ENCODE measurements around the gene NR3C1.
A peak's percentile ranks its signal among the peaks of the same experiment; 100 is the strongest.
"Not testable (repeated sequence)": the region's sequence is repeated elsewhere in the genome, so short reads cannot be mapped to it uniquely, and the experiment has no call there.

The NR3C1 gene

DNA sequence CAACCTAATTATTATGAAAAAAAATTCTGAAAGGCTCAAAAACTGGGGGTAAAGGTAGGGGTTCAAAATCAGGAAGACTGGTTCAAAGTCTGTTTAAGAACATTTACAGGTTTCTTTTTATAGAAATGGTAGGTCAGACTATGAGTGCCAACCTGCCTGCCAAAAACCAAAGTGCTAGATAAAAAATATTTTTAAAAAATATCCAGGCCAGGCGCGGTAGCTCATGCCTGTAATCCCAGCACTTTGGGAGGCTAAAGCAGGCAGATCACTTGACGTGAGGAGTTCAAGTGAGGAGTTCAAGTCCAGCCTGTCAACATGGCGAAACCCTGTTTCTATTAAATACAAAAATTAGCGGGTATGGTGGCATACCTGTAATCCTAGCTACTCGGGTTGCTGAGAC is 67.0 kb downstream of the NR3C1 start:
- DNase-seq (ENCODE audit: low spot score), result no peak

DNA sequence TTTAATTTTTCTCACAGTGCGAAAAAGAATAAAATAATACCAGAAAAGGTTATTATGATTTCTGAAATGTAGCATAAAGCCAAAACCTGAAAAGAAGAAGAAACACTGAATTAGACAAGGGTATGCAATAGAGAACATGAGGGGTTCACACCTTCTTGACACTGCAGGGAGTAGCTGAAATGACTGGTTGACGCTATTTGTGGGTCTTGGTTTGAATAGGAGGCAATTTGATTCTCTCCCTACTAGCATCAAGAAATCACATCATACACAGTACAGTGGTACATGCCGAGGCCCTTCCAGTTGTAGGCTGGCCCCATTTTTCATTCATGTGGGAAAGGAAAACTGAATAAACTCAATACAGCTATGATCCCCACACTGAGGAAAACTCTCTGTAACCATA is 68.6 kb downstream of the NR3C1 start:
- DNase-seq (ENCODE audit: low spot score), result no peak

DNA sequence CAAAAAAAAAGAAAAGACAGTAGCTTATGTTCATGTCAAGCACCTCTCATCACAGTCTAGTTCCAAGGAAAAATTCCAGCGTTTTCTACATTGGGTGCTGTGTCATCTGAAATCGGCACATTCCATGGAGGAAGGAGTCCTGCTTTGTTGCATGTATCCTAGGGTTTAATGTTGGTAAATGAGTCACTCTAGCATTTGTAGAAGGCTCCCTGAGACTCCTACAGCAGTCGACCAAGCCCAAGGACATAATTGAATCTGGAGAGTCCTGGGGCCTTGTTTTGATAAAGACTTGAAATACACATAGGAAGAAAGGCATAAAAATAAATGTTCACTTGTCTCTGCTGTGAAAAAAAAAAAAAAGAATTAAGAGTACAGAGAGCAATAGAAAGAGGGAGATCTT is 69.1 kb downstream of the NR3C1 start:
- not testable (repeated sequence) for DNase-seq (ENCODE audit: low spot score)

DNA sequence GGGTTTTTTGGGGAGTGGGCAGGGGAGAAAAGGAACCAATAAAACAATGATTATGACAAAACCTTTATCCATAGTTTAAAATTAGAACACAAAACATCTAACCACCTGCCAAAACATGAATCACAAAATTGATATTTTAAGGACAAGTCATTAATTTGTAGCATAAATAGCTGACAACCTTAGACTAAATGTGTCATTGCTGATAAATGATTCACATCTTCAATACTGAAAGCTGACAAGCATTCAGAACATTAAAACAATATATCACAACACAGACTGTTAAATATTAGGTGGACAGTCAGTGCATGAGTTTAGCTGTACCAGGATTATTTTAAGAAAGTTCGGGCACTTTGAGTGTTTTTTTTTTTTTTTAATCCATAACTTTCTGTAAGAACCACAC is 71.5 kb downstream of the NR3C1 start:
- DNase-seq (ENCODE audit: low spot score), result no peak

DNA sequence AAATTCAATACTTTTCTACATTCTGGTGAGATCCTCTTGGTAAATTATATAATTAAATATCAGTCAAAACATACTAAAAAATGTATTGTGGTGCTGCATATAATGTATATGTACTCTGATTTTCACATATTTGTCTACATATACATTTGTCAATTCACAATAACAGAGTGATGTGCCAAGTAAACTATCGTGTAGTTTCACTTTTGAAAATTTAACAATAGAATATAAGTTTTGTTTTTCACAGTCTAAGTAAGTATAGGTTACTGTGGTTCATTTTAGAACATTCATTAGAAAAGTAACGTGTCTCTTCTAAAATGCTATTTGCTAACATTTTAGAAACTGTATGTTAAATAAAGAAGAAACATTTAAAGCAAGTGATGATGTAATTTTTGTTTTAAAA is 73.6 kb downstream of the NR3C1 start:
- no peak for DNase-seq (ENCODE audit: low spot score)

DNA sequence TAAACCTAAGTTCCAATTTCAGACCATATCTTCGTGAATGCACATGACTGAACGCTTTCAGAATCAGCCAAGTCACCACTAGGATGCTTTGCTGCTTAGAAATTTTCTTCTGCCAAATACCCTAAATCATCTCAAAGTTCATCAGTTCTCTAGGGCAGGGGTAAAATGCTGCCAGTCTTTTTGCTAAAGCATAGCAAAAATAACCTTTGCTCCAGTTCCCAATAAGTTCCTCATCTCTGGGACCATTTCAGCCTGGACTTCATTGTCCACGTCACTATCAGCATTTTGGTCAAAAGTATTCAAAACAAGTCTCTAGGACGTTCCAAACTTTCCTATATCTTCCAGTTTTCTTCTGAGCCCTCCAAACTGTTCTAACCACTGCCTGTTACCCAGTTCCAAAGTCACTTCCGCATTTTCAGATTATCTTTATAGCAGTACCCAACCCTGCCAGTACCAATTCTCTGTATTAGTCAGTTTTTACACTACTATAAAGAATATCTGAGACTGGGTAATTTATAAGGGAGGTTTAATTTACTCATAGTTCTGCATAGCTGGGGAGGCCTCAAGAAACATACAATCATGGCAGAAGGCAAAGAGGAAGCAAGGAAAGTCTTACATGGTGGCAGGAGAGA is 74.8 kb downstream of the NR3C1 start:
- no peak for DNase-seq (ENCODE audit: low spot score)

DNA sequence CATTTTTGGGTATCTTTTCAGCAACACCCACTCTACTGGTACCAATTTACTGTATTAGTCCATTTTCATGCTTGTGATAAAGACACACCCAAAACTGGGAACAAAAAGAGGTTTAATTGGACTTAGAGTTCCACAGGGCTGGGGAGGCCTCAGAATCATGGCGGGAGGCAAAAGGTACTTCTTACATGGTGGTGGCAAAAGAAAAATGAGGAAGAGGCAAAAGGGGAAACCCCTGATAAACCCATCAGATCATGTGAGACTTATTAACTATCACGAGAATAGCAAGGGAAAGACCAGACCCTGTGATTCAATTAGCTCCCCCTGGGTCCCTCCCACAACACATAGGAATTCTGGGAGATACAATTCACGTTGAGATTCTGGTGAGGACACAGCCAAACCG is 78.4 kb downstream of the NR3C1 start:
- DNase-seq (ENCODE audit: low spot score), result not testable (repeated sequence)

DNA sequence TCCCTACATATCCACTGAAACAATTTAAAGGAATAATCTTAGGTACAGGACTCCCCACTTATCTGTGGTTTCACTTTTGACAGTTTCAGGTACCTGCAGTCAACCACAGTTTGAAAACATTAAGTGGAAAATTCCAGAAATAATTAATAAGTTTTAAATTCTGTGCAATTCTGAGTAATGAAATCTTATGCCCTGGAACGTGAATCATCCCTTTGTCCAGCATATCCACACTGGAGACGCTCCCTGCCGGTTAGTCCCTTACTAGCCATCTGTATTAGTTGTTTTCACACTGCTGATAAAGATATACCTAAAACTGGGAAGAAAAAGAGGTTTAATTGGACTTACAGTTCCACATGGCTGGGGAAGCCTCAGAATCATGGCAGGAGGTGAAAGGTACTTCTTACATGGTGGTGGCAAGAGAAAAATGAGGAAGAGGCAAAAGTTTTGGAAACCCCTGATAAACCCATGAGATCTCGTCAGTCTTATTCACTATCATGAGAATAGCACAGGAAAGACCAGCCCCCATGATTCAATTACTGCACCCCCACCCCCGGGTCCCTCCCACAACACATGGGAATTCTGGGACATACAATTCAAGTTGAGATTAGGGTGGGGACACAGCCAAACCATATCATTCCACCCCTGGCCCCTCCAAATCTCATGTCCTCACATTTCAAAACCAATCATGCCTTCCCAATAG is 80.4 kb downstream of the NR3C1 start:
- DNase-seq (ENCODE audit: low spot score), result not testable (repeated sequence)

DNA sequence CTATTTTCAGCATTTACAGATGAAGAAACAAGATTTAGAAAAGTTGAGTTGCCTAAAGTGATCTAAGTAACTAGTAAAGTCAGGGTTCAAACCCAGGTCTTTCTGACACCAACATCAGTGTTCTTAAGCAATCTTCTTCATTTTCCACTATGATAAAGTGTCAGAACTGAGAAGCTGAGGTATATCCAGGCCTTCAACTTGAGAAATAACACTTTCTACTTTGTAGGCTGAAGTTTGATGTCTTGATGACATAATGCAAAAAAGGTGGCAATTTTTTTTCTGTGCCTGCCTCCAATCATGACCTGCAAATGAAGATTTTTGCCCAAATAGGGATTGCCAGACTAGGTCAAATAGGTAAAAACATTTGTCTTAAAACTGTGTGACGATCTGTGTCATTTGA is 81.3 kb downstream of the NR3C1 start:
- DNase-seq (ENCODE audit: low spot score), result no peak

DNA sequence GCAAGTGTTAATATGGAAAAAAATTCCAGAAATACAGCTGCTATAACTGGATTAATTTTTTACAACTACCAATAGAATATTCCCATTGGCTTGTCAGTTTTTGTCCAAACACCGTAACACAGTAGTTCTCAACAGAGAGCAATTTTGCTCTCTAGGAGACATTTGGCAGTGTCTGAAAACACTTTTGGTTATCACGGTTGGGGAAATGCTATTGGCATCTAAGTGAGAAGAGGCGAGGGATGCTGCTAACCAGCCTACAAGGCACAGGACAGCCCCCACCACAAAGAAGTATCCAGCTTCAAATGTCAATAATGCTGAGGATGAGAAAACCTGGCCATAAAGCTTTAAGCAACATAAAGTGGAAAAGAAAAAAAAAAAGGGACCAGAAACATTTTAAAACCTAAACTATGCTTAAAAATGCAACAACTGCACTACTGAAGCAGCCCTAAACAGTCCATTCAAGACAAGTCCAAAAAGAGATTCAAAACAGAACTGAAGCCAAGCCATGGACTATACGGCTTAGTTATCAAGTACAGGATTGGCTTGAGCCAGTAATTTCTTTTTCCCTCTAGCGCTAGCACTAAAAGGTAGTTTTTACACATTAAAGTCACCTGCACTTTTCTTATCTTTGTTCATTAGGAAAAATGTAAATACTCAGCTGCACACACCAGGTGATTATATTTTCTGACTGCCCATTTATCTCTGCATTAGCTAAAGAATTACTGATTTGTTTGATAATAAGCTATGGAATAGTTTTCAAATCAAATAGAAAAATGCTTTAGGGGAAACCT is 83.9 kb downstream of the NR3C1 start:
- DNase-seq (ENCODE audit: low spot score), result no peak

DNA sequence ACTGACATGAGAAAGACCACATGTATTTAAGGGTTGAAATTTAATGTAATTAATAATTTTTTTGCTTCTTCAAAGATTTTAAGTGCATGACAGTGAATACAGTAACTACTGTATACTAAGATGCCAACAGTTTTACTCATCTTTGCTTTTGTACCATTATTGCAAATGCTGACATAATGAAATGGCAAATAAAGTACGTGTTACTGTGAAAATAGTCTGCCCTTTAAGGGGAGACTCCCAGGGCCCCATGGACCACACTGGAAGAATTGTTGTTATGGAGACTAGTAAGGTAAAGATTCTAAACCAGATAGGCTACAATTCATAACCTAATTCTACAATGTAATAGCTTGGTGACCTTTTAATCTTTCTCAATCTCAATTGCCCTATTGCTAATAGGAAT is 84.7 kb downstream of the NR3C1 start:
- DNase-seq (ENCODE audit: low spot score), result no peak

DNA sequence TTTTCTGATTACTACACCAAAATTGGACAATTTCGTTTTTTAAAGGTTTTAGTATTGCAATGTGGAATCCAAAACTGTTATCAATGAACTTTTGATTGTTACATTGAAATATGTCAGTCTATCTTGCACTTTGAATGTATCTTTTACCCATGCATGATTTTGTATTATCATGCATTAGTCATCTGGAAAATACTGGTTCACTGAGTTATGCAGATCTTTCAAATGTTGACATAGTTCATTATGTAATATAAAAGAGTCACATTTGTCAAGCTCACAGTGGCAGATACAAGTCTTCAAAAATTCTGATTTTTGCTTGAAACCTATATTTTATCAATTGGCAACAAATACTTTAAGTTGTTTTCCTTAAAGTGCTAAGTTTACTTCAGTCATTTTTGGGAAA is 85.2 kb downstream of the NR3C1 start:
- DNase-seq (ENCODE audit: low spot score), result no peak

DNA sequence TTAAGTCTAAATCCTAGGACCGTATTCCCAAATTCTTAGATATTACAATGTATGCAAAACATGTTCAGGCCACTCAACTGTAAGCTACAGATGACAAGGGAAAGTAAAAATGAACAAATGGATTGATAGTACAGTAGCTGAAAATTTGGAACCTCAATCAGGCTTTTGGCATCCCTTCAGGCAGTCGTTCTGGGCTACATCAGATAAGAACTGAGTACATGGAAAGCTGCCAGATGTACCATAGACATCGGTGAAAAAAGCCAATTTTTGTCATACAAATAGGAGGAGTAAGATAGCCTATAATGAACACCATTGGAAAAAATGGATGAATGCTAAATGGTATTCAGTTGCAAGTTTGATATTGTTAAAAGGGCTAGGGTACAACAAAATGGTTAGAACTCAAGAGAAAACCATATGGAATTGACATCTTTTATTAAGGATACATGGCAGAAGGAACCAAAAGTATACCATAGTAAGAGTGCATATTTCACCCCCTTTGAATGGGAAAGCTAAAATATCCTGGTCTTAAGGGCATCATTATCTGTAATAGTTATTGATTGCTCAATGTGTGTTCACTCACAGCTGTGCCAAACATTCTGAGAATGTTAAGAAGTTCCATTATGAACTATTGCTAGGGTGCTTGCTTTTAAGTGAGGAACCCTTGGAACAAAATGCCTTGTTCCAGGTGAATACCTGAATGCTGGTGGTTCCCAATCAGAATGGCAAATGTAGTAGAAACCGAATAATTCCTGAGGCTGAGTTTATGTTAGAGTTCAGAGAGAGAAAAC is 86.4 kb downstream of the NR3C1 start:
- DNase-seq (ENCODE audit: low spot score), result no peak

DNA sequence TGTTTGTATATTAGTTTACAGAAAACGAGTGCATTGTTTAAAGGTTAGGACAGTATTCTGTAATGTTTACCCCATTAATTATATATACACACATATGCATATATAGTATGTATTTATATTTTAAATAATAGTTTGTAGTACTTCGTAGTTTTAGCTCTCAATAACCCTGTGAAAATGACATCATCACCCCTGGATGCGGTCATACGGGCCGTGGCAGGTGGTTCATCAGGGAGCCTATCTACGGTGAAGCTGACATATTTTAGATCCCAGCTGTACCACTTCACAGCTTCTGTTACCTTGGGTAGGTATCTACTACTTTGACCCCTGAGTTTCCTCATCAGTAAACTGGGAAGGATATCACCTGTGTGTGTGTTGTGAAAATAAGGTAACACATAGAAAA is 87.1 kb downstream of the NR3C1 start:
- no peak for DNase-seq (ENCODE audit: low spot score)

DNA sequence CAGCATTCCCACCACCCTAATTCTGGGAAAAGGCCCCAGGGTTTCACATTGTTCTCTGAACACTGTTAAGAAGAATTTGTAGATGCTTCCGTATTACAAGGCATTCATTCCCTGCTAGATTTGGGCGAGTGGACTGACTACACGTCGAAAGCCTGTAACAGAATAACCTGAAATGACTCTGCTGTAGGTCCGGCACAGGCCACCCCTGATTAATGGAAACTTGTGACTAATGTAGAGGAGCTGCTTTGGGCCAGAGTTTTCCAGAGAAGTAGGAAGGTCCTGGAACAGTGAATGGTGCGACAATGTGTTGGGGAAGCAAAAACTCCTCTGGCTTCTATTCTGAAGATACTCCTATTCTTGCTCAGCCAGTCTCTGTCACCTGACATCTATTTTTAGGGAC is 87.6 kb downstream of the NR3C1 start:
- DNase-seq (ENCODE audit: low spot score), result no peak

DNA sequence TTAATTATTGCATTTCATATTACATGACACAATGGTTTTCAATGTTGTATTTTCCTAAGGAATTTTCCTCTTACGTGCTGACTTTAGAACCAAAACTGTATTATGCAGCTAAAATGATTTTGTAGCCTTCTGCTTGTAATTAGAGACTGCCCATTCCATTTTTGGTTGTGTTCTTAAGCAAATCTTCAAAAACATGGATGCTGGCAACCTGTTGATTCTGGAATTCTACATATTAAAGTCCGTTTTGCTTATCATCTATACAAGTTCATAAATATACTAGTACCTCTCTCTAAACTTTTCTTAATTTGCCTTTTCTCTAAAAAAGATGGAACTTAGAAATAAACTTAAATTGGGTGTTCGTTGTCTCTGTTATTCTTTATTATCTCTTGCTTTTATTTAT is 88.3 kb downstream of the NR3C1 start:
- no peak for DNase-seq (ENCODE audit: low spot score)

DNA sequence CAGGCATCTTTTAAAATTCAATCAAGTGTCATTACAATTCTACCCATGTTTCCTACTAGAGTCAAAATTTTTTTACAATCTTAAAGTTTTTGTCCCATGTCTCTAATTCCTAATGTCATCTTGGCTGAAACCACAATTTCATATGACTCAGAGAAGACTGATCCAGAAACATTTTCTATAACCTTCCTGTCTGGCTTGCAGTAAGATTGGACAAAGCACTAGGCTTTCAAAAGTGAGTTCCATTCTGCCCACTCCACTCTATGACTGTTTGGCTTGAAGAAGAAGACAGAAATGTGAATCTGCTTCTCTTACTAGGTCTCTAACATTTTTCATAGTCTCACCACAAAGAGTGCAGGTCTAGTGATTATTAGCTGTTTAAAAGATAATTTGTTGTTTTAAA is 88.8 kb downstream of the NR3C1 start:
- no peak for DNase-seq (ENCODE audit: low spot score)

DNA sequence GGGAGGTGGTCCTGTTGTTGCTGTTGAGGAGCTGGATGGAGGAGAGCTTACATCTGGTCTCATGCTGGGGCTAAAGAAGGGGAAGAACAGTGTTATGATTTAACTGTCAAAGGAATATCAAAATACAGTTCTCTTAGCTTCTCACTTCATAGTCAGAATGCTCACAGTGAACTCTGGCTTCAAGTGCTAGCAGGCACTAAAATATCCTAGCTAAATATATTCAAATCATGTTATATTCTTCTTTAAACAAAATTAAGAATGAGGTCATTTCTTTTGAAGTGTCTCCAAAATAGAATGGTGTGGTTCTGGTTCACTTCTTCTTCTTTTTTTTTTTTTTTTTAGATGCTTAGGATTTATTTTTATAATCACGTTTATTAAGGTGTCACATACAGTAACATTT is 89.4 kb downstream of the NR3C1 start:
- DNase-seq (ENCODE audit: low spot score), result peak; percentile 15

DNA sequence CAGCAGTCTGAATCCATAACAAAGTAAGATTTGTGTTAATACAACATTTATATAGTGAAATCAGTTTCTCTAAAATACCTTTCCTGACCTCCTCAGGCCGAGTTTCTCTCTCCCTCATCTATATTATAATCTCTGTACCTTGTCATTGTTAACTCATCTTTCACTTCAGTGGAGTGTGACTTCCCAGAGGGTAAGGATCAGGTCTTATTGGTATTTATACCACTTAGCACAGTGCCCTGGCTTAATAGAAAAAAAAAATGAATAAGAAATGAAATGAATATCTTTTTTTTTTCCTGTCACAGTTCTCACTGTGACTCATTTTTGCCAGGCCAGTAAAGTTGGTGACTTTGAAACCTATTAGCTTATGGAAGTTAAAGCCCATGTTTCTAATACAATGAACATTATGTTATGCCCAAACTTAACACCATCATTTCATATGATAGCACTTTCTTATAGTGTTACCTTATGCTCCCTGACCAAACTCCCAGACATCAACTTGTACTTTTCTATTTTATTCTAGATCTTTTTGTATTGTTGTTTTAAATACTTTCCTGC is 90.1 kb downstream of the NR3C1 start:
- no peak for DNase-seq (ENCODE audit: low spot score)

DNA sequence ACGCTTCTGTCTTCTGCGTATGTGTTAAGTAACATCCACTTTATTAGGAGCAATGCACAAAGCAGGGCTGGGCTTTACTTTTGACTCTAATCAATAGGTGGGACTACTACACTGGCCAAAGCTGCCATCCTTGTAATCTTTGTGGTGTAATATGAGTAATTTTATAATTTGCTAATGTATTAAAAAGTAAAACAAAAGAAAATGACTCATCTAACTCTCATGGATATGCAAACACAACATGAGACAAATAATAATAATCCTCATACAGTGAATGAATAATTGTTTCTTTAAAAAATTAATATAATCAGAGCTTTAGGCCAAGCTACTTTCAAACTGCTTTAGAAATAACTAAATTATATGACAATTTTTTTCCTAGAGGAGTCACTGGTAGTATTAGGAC is 90.7 kb downstream of the NR3C1 start:
- no peak for DNase-seq (ENCODE audit: low spot score)

DNA sequence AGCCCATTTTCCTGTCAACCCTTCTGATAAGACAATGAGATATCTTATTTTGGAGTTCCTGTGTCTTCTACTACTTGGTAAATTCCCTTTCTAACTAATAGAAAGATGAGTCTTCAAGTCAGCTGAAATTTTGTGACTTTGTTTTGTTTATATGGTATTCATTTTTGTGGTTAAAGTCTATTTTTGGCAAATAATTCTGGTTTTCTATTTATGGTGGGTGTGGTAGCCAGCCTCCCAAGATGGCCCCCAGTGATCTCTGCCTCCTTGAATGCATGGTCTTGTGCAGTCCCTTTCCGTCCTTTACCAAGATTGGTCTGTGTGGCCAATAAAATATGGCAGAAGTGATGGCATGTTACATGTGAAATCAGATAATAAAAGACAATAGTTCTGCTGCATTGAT is 91.5 kb downstream of the NR3C1 start:
- no peak for DNase-seq (ENCODE audit: low spot score)

DNA sequence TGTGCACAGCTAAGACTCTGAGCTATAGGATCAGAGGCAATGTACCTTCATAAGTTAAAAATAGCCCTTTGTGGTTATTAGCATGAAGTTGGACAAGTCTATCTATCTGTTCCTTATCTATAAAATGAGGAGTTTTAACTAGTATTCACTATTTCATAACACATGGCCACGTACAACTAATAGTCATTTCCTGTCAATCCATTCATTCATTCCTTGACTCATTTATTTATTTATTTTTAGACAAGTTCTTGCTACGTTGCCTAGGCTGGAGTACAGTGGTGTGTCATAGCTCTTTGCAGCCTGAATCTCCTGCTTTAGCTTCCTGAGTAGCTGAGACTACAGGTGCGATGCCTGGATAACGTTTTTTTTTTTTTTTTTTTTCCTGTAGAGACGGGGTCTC is 92.1 kb downstream of the NR3C1 start:
- no peak for DNase-seq (ENCODE audit: low spot score)

Data from germinal center (tissue), 1 donor.